Stimulated activated CD4-positive, alpha-beta T cell treated with anti-CD3 and anti-CD28 coated beads, Interleukin-1b, Interleukin-23, amount 100 ng/mL, for 48 hours (primary cell): ENCODE data around the gene EYS.

Experiments used
- DNase-seq: peaks from one replicate; pipeline ENCODE4 v3.0.0-alpha.2; 2020

The EYS gene

GRCh38 chr6:64926051-64926450 lies 781.0 kb downstream of the EYS start:
- DNase-seq: no peak

- DNase-seq: no peak
Measured at GRCh38 chr6:64920257-64920656, 786.8 kb downstream of the EYS start.

DNA sequence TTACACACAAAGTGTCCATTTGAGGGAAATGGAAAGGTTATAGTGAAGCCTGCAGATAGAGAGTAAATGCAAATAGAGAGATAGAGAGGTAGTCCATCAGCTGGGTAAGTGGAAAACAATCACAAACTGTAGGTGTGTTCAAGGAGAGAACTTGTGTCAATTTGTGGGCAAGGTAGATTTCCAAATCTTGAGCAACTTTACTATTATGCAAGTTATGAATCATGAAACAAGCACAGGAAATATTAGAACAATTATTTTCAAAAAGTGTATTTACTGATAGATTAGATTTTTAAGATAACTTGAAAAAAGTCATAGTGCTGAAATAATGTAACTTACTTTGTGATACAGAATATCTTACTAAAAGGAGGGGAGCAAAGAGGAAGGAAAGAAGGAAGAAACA lies 792.9 kb downstream of the EYS start:
- no peak for DNase-seq

GRCh38 chr6:64912966-64913365 lies 794.1 kb downstream of the EYS start:
- no peak for DNase-seq

- DNase-seq: no peak
Measured at GRCh38 chr6:64908104-64908503, 798.9 kb downstream of the EYS start.

- no peak for DNase-seq
Measured at GRCh38 chr6:64904616-64905015, 802.4 kb downstream of the EYS start.

DNA sequence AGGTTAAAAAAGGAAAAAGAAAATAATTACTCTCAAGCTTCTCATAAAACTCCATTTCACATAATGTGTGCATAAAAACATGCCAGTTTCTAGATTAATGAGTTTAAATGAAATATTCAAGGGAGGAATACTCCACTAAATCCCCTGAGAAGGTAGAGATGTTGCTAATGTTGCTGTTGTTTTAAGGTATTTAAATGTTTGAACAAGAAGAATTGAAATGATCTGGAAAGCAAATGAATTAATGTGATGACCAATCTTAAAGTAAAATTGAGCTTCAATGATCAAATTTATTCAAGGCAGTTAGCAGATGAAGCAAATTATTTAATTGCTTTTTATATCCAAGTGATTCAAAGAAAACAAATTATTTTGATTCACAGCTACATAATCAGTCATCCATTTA lies 804.4 kb downstream of the EYS start:
- DNase-seq: no peak

DNA sequence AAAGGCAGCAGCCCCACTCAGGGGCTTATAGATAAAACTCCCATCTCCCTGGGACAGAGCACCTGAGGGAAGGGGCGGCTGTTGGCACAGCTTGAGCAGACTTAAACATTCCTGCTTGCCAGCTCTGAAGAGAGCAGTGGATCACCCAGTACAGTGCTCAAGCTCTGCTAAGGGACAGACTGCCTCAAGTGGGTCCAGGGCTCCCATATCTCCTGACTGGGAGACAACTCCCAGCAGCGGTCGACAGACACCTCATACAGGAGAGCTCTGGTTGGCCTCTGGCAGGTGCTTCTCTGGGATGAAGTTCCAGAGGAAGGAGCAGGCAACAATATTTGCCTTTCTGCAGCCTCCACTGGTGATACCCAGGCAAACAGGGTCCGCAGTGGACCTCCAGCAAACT lies 810.1 kb downstream of the EYS start:
- DNase-seq: no peak

DNA sequence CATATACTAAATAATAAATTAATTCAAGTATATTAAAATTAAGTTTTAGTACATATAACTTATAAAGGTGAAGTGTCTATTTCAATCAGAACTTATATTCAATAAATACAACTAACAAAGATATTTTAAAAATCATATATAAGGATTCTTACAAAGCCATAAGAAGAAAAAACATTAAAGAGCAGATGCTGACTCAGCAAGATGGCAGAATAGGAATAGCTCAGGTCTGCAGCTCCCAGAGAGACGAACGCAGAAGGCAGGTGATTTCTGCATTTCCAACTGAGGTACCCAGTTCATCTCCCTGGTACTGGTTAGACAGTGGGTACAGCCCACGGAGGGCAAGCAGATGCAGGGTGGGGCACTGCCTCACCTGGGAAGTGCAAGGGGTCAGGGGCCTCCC lies 811.1 kb downstream of the EYS start:
- no peak for DNase-seq

DNA sequence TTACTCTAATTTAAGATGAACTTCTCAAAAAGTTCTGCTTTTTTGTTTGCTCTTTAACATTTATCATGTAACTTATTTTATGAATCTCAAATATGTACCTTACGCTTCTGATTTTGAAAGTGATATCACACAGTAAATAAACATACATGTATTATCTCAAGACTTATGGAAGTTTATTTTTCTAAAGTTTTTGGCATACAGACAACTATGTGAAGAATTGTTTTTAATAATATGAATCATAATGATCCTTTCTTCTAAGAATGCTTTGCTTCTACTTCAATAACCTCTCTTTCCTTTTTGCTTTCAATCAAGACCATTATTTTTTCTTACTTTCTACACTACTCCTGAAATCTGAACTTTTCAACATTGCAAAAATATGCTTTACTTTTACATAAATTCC lies 816.4 kb downstream of the EYS start:
- DNase-seq: no peak

- no peak for DNase-seq
Measured at GRCh38 chr6:64889144-64889543, 817.9 kb downstream of the EYS start.

GRCh38 chr6:64874776-64875175 lies 832.2 kb downstream of the EYS start:
- no peak for DNase-seq

DNA sequence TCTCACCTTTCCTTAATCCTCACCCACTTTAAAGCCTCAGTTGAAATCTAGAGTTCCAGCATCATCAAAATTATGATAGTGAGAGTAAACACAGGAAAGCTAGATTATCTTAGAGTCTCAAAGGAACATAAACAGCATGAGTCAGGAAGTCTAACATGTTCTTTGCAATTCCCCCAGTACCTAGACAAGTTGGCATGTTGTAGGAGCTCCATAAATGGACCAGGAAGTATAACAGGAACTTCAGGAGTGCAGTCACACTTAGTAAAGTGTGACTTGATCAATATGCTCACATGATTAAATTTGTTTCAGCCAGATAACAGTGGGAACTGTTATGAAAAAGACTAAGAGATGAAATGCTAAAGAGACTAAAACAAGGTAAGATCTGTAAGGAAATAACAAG lies 834.4 kb downstream of the EYS start:
- no peak for DNase-seq

DNA sequence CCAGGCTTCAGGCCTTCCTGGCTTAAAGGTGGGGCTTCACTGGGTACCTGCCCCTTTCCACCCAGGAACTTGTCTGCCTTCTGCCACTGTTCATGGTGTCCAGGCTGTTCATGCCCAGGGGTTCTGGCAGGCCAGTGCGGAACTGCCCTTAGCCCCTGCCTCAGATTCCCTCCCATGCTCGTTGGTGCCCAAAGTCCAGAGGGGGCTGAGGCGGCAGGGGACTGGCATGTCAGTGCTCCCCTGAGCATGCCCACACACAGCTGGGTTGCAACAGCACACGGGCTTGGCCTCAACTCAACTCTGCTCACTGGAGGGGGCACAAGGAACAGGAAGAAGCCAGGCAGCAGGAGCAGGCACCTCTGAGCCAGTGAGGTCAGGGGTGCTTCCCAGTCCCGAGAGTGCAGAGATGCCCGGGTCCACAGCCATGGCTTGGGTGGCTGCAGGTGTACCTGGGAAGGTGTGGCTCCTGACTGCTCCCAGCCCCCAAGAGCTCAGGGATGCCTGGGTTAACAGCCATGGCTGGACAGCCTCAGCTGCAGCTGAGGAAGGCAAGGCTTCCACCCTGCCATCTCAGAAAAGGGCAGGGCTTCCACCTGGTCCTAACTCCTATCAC lies 845.9 kb downstream of the EYS start:
- DNase-seq: no peak

DNA sequence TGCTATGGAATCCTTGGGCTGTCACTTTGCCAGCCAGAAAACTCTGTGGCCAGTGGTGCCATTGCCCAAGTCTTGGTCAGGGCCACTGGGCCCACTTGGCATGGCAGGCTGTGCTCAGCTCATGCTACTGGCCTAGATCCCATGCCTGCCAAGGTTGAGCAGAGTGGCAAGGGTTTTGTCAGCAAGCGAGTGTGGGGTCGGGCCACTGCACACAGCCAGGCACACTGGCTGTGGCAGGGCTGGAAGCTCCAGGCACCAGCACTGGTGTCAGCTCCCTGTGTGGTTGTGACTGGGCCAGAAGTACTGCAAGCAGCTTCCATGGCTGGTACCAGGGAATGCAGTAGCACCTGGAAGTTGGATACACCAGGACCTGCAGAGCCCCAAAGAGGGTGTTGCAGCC lies 846.8 kb downstream of the EYS start:
- no peak for DNase-seq

GRCh38 chr6:64850121-64850520 lies 856.9 kb downstream of the EYS start:
- DNase-seq: no peak

- no peak for DNase-seq
Measured at GRCh38 chr6:64848467-64848866, 858.6 kb downstream of the EYS start.

GRCh38 chr6:64847396-64847795 lies 859.6 kb downstream of the EYS start:
- DNase-seq: no peak

DNA sequence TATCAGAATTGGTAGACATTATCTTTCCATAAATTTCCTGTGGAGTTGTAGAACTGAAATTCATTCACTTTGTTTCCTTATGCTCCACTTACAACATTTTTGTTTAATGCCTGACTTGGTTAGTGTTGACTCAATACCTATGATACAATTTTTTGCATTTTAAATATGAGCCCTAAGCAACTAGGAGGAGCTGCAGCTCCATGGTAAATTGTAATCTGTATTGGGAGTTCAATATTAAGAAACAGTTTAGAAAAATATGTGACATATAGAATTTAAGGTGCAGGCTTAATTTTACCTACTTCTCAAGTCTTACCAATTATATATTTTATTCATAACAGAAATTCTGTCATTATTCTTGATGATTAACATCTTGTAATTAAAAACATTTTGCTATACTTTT lies 868.3 kb downstream of the EYS start:
- DNase-seq: no peak

GRCh38 chr6:64831680-64832079 lies 875.3 kb downstream of the EYS start:
- no peak for DNase-seq

DNA sequence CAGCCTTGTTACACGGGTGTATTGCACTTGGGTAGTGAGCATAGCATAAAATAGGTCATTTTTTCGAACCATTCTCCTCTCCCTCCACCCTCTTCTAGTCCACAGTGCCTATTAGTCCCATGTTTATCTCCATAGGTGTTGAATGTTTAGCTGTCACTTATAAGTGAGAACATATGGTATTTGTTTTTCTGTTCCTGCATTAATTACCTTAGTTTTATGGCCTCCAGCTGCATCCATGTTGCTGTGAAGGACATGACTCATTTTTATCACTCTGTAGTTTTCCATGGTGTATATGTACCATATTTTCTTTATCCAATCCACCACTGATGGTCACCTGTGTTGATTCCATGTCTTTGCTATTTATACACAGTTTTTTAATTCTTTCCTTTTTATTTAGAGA lies 889.5 kb downstream of the EYS start:
- DNase-seq: no peak

GRCh38 chr6:64815718-64816117 lies 891.3 kb downstream of the EYS start:
- no peak for DNase-seq

- DNase-seq: no peak
Measured at GRCh38 chr6:64812138-64812537, 894.9 kb downstream of the EYS start.

DNA sequence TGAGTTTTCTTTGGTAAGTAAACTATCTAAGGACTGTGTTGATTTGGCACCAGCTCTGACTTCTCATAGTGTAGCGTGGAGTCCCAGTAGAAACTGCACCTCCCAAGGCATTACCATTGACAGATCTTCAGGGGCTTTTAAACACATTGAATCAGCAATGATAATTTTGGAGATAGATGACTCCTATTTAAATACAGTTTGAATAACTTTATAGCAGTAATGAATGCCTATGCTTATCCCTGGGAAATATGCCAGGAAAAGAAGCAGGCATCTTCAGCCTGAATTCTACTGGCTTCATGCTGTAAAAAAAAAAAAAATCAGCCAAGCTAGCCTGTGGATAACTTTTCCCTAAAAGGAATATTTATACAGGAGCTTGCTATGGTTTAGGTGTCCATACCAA lies 895.9 kb downstream of the EYS start:
- no peak for DNase-seq

- no peak for DNase-seq
Measured at GRCh38 chr6:64807785-64808184, 899.2 kb downstream of the EYS start.
